Stomach (tissue), 9 donors: ENCODE data around the gene FBP1. TPM values are rescaled to one million over a fixed set of nuclear protein-coding genes. Genes with fewer than 3 reads are reported as not detected.

ENCODE experiments used
- DNase-seq, 2 donors: peaks; one replicate each; pipeline versions ENCODE4 v3.0.0 to v3.0.0-alpha.2; 2013 to 2019
- H3K27ac ChIP-seq, 5 donors: fragments of 200-600 bp in 4 of 5; sonication (generic) in 4 of 5; one replicate each; pipeline ENCODE4 v1.5.1; 2013 to 2019; ENCODE audit warnings: mild to moderate bottlenecking in 1 of 5, moderate library complexity in 1 of 5
- H3K27me3 ChIP-seq, 3 donors: fragments of 200-600 bp; sonication (generic); one replicate each; pipeline ENCODE4 v1.5.1; 2017 to 2019; ENCODE audit warnings: mixed run types in 1 of 3
- H3K36me3 ChIP-seq, 4 donors: fragments of 200-600 bp; sonication (generic); 1 replicate in 3 of 4; 2 replicates in 1 of 4; pipeline ENCODE4 v1.5.1; 2016 to 2019
- H3K4me1 ChIP-seq, 4 donors: fragments of 200-600 bp; sonication (generic); one replicate each; pipeline ENCODE4 v1.5.1; 2016 to 2019
- H3K4me3 ChIP-seq, 4 donors: fragments of 200-600 bp; sonication (generic) in 3 of 4; one replicate each; pipeline ENCODE4 v1.5.1; 2016 to 2019; ENCODE audit warnings: mild to moderate bottlenecking in 1 of 4
- H3K9me3 ChIP-seq, 4 donors: fragments of 200-600 bp; sonication (generic); one replicate each; pipeline ENCODE4 v1.5.1; 2016 to 2019
- CTCF ChIP-seq, 7 experiments: fragments of 450-650 bp in 4 of 7; fragments of 200-600 bp in 3 of 7; sonication (generic) in 3 of 7; IDR thresholded peaks; one replicate each; pipeline ENCODE4 v1.5.1; 2016 to 2019; ENCODE audit warnings: antibody characterized with exemption in 7 of 7, control low read depth in 2 of 7, mild to moderate bottlenecking in 1 of 7
- EP300 ChIP-seq: sonication (generic); formaldehyde crosslinking; IDR thresholded peaks from one replicate; pipeline ENCODE4 v1.6.1; 2017; ENCODE audit warnings: antibody characterized with exemption
- POLR2A ChIP-seq, 4 donors: fragments of 450-650 bp; IDR thresholded peaks; one replicate each; pipeline ENCODE4 v1.6.1; 2016; ENCODE audit warnings: antibody characterized with exemption in 4 of 4, control low read depth in 2 of 4, mild to moderate bottlenecking in 1 of 4, moderate library complexity in 1 of 4
- POLR2AphosphoS5 ChIP-seq, 3 donors: sonication (generic); formaldehyde crosslinking; IDR thresholded peaks; one replicate each; pipeline ENCODE4 v1.6.1; 2016; ENCODE audit warnings: antibody characterized with exemption in 3 of 3
- WGBS, 5 donors: extraction: QIAGEN DNeasy Blood & Tissue Kit in 3 of 5; methylation state at CpG; one replicate each; pipeline versions ENCODE4 v1.1.5 to v1.1.7; 2013 to 2018; 5-methylcytosine and 5-hydroxymethylcytosine counted together
- intact Hi-C: fragments of 100-400 bp; cut with DNase I; formaldehyde crosslinking; loops from one replicate; pipeline ENCODE4 v1.15.1; 2023; ENCODE audit warnings: low total_unique reads
- polyA plus RNA-seq, 3 donors: library from polyadenylated mRNA; stranded (reverse); fragments of 200-250 nt; gene quantifications; one replicate each; pipeline ENCODE4 v1.2.3, GENCODE V29; 2013
- total RNA-seq, 5 donors: library from RNA; depleted of rRNA; stranded (reverse); fragments of >200 nt; gene quantifications; one replicate each; pipeline versions ENCODE4 v1.1.0 to v1.2.3, GENCODE V29; 2014 to 2016
- donor health status: healthy with polysubstance abuse.
- donor health status: Bipolar disorder and iron deficiency.
- donor health status: healthy.

Gene FBP1
- total and polyA plus RNA-seq, 8 donors = 10.7 to 122 (median 42.7) TPM

- no peaks in the 10 kb centered on the region for H3K36me3 ChIP-seq
- intact Hi-C loops = loop anchor here (5.0 to 10.0 kb wide), 2 partner anchors 94 to 442 kb away; no protein-coding TSS in a partner anchor
- no peak for DNase-seq
- no peaks in the 10 kb centered on the region for H3K9me3 ChIP-seq
- no peak for TF ChIP-seq POLR2AphosphoS5 (IDR thresholded peaks at IDR 0.05)
- no peak for TF ChIP-seq POLR2A (IDR thresholded peaks at IDR 0.05)
- TF ChIP-seq CTCF (IDR thresholded peaks at IDR 0.05) = no peak
- TF ChIP-seq EP300 = no peak
- 60 to 68% (median 65%) methylated on average over 2 of the region's 2 CpGs for WGBS, 5 donors
- H3K4me3 ChIP-seq = no peak overlapping the region
- H3K27me3 ChIP-seq = no peaks in the 10 kb centered on the region
- H3K4me1 ChIP-seq = peaks cover 0 to 14% (median under 1%) of the 10 kb centered on the region in 4 donors
- peak overlapping the region in 1 of 5 donors; percentile 10 for H3K27ac ChIP-seq
These were observed 41.3 kb upstream of the FBP1 start for GRCh38 chr9:94680621-94681020.

- H3K4me3 ChIP-seq = no peak overlapping the region
- H3K27me3 ChIP-seq = no peaks in the 10 kb centered on the region
- no peaks in the 10 kb centered on the region for H3K36me3 ChIP-seq
- no peak overlapping the region for H3K27ac ChIP-seq
- peaks cover 0 to 20% (median 3%) of the 10 kb centered on the region in 4 donors for H3K4me1 ChIP-seq
- H3K9me3 ChIP-seq = no peaks in the 10 kb centered on the region
- intact Hi-C loops = loop anchor here (5.0 to 10.0 kb wide), 2 partner anchors 95 to 442 kb away; no protein-coding TSS in a partner anchor
- 76 to 95% (median 92%) methylated on average over 1 of the region's 1 CpG for WGBS, 5 donors
- no peak for TF ChIP-seq POLR2A (IDR thresholded peaks at IDR 0.05)
- TF ChIP-seq POLR2AphosphoS5 (IDR thresholded peaks at IDR 0.05) = no peak
- no peak for TF ChIP-seq CTCF (IDR thresholded peaks at IDR 0.05)
- TF ChIP-seq EP300 = no peak
- DNase-seq = no peak
These were observed 40.7 kb upstream of the FBP1 start for GRCh38 chr9:94680020-94680419.

- Histone ChIP-seq H3K4me1 (peaks cover 0 to 22% (median 3%) of the 10 kb centered on the region in 4 donors), H3K36me3 (no peaks in the 10 kb centered on the region), H3K4me3 (no peak overlapping the region), H3K9me3 (no peaks in the 10 kb centered on the region), H3K27me3 (no peaks in the 10 kb centered on the region), H3K27ac (no peak overlapping the region)
- TF ChIP-seq CTCF (IDR thresholded peaks at IDR 0.05) (no peak), POLR2AphosphoS5 (IDR thresholded peaks at IDR 0.05) (no peak), POLR2A (IDR thresholded peaks at IDR 0.05) (no peak), EP300 (no peak)
- no peak for DNase-seq
- intact Hi-C loops = no loop called here
- 78 to 82% (median 82%) methylated on average over 8 of the region's 8 CpGs for whole genome bisulfite sequencing, 5 donors
These were observed 40.3 kb upstream of the FBP1 start for GRCh38 chr9:94679587-94679986.

GRCh38 chr9:94677929-94678328 lies 38.6 kb upstream of the FBP1 start:
- no peaks in the 10 kb centered on the region for H3K9me3 ChIP-seq
- H3K4me1 ChIP-seq = peaks cover 0 to 22% (median 3%) of the 10 kb centered on the region in 4 donors
- no peaks in the 10 kb centered on the region for H3K36me3 ChIP-seq
- no peak overlapping the region for H3K4me3 ChIP-seq
- no peak overlapping the region for H3K27ac ChIP-seq
- WGBS, 5 donors = 62 to 79% (median 68%) methylated on average over 4 of the region's 4 CpGs
- no peak for DNase-seq
- TF ChIP-seq POLR2A (IDR thresholded peaks at IDR 0.05) (no peak), CTCF (IDR thresholded peaks at IDR 0.05) (no peak), POLR2AphosphoS5 (IDR thresholded peaks at IDR 0.05) (no peak), EP300 (no peak)
- no peaks in the 10 kb centered on the region for H3K27me3 ChIP-seq
- intact Hi-C loops = no loop called here
